Right renal cortex interstitium (tissue), 3 donors: Measurements from ENCODE around the gene FADS3. TPM values are rescaled to one million over a fixed set of nuclear protein-coding genes. Genes with fewer than 3 reads are reported as not detected.

Experiments
- DNase-seq, 3 donors: peaks; one replicate each; pipeline ENCODE4 v3.0.0-alpha.2; 2013; ENCODE audit warnings: low read depth in 3 of 3, low spot score in 2 of 3
- polyA plus RNA-seq, 3 donors: library from polyadenylated mRNA; unstranded; fragments of 120-200 nt; gene quantifications; one replicate each; pipeline ENCODE4 v1.2.1, GENCODE V29; 2013; ENCODE audit not compliant: insufficient read length in 3 of 3

The FADS3 gene
- polyA plus RNA-seq, 3 donors: 12.0 to 17.9 (median 15.4) TPM

DNA sequence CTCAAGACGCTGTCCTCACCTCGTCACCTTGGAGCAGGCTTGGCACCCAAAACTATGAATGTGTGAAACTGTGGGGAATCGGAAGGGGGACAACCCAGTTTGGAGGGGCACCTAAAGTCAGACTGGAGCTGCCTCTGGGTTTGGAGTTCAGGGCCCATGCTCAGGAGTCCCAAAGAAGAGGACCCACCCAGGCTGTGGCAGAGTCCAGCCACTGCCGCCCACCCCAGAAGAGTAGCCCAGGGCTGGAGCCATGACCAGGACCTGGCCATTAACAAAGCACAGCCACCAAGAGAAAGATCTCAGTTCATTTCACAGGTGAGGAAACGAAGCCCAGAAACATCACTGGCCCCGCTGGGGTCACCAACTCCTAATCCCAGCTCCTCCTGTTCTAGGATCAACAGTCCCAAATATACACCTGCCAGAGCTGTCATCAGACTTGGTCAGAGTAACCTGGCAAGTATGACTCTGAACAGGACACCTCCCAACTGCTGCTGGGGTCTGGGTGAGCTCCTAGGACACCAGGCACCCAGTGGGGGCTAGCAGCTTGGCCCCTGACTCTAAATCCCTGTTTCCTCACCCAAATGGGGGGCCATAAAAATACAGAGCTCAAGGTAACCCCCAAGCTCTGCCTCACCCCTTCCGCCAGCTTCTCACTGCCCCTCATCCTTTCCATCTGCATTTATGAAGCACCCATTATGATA is 23.3 kb upstream of the FADS3 start:
- no peak for DNase-seq

DNA sequence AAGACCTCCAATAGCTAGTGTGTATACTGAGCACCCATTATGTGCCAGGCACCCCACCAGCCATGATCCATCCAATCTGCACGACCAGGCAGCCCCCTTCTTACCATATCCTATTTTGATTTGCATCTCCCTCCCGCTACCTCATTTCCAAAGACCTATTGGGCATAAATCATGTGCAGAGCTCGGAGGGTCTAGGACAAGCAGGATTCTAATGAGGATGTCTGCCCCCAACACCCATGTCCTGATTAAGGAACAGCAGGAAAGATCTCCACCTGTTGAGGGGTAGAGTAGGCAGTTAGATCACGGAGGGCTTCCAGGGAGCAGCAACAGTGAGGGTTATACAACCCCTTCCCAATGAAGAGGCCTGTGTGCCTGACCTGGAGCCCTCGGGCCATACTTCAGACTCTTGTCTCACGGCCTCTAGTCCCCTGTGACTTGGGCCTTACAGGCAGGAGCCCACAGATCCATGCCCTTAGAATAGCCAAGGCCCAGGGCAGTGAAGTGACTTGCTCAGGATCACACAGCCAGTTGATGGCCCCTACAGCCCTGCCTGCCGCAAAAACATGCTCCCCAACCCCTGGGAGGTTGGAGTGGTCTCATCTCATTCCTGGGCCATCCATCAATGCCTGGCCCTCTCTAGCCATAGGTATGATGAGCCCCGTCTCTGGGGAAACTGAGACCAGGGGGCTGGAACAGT is 22.5 kb upstream of the FADS3 start:
- no peak for DNase-seq

DNA sequence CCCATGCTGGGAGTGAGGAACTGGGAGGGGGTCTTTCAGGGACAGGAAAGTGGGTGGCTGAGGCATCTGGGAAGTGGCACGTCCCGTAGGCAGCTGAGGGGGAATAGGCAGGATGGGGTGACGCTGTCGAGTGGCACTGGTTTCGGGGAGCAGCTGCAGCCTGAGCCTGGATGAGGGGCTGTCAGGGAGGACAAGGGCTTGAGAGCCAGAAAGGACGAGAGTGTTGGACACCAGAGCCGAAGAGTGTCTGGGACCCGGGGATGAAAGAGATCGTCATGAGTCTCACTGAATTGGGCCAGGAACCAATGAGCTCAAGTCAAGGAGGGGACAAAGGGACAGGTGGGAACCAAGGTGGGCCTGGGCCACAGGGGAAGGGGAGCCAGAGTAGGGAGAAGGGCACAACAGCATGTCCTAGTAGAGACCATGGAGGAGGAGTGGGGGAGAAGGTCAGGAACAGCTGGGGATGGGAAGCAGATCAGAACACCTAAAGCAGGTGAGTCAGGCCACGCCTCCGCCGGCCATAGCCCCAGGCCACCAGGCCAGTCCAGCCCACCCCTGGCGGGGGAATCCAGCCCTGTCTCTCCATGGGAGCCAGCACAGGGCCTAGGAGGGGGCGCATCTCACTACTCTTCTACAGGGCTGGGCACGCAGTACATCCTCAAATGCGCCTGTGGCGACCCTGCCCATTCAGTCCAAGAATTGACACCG is 21.8 kb upstream of the FADS3 start:
- no peak for DNase-seq

DNA sequence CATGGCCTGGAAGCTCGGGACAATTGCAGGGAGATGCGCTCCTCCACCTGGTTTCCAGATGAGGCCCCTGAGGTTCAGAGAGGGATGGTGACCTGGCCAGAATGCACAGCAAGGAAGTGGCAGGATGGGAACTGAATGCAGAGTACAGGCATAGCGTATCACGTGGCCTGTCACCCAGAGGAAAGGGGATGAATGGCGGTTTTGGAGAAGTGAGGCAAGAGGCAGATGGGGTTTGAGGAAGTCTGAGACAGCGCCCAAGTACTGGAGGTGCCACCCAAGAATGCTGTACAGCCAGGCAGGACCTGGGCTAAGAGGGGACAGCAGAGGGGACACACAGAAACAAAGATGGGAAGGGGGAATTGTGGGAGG is 21.2 kb upstream of the FADS3 start:
- DNase-seq: no peak

DNA sequence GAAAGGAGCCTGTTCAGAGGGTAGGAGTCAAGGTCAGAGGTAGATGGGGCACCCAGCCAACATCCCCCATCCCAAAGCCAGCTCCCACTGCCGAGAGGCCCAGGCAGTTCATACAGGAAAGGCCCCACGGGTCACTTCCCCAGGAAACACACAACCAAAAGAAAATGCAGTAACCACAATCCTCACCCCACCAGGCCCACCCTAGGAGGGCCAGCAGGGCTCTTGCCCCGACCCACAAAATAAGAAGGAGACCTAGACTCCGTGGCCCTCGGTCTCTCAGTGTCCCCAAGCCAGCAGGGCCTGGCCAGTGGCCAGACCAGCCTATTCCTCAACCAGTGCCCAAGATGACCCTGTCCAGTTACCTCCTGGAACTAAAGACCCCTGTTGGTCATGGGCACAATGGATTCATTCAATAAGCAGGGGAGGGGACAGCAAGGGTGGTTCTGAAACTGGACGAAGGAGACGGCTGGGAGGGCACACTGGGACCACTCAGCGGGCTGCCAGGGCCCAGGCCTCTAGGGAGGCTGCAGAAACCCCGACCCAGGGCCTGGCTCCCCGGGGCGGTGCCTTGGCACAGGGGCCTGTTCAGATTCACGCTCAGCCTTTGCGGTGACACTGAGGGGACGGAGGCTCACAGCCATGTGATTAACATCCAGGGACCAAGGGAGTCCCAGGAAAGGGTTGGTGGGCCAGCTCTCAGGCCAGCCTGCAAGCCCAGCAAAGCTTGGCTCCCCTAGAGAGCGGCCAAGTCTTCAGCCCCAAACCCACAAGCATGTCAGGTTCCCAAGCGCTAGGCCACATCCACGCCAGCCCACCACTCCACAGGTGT is 20.6 kb upstream of the FADS3 start:
- DNase-seq: no peak

DNA sequence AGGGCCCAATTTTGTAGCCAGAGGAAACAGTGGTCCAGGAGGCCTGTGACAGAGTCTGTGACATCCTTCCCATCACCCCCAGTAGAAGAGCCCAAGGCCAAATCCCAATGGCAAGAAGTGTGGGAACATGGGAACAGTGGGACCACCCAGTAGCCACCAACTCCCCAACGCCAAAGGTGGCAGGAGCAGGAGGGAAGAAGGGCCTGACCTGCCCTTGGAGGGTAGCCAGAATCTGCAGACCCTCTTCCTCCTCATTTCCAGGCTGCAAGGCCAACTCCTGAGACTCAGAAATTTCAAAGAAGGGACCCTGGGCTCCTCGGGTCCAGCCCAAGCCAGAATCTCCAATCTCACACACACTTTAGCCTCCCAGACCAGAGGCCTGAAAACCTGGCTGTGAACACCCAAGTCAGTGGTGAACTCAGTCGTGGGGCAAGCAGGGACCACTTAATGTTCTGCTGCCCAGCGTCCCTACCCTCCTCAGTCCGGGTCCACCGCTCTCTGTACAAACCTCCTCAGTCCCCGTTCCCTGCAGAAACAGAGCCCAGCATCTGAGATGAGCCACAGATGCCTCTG is 19.9 kb upstream of the FADS3 start:
- no peak for DNase-seq

DNA sequence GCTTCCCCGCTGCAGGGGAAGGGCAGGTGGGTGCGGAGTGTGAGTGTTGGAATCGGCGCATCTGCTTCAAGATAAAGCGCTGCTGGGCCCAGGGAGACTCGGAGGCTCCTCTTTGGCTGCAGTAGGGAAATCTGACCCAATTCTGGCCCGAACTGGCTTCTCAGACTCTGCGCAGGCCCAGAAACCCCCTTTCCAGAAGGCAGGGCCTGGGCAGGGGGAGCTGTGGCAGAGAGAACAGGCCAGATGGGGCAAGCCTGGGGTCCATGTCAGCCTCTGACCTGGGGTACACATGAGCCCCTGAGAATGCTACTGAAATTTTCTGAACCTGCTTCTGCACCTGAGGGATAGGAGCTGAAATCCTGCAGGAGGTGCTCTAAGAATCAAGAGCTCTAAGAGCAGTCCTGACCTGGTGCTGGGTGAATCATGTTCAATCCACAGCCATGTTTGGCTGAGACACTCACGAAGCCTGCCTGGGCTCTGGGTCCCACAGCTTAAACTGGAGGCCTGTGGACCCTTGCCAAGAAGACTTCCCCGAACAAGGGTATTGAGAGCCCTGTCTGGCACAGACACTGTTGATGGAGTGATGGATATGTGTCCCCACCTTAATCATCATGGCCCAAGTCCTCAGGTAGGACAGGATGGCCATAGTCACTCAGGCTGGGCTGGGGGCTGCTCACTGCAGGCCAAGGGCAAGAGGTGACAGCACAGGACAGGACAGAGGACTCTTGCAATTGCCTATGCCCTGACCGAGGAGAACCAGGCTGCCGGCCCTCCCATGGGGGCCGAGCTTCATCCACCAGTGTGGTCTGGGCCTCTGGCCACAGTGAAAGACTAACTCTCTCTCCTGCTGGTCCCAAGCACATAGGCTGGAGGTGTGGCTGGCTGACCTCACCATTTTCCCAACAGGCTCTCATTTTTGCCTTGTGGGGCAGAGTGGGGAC is 19.1 kb upstream of the FADS3 start:
- no peak for DNase-seq

DNA sequence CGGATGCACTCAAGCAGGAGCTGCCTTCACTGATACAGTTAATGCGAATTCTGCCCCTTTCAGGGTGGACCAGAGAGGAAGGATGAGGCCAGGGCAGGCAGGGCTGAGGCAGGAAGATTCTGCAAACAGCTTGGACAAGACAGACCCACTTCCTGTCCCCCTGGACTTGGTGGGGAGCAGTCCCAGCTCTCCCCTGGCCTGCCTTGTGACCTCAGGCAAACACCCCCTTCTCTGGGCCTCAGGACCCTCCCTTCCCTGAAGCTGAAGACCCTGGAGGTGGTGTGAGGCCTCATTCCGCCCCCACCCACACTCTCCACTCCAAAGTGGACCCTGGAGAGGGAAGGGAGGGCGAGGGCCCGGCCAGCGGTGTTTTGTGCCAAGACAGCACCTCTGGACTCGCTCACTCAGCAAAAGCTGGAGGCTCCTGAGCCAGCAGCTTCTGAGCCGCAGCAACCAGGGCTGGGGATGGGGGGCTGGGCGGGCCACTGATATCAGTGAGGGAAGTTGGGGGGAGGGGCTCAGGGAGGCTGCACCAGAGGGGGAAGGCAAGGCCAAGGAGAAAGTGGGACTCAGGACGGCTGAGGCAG is 17.5 kb upstream of the FADS3 start:
- DNase-seq: no peak

DNA sequence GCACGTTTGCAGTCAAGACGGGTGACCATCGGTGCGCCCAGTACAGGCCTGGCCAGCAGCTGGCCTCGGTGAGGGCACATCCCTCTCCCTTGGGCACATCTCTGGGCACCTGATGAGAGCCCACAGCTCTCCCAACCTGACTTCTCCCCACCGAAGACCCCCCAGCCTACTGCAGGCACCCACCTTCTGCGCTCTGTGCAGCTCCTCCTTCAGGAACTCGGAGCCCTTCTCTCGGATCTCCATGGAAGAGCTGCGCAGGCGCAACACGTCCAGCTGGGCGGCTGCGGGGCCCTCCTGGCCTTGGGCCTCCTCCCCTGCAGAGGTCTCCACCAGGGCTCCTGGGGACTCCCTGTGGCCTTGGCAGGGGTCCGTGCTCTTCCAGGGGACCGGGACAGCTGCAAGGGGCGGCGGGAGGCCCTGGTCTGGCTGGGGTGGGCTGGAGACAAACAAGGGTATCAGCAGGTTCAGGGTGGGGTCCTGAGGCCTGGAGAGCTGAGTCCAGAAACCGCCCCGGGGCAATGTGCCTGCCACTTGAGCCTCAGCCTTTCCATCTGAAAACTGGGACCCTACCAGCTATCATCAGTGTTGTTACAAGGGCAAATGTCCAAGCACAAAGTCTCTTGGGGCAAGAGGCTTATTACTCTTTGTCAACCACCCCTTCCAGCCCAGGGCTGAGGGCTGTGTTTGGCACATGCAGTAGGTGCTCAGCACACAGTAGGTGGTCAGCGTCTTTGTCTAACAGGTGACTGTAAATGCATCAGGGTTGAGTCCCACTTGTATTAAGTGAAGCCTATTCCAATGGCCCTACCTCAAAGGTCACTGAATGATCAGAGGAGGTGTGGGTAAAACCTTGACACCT is 16.8 kb upstream of the FADS3 start:
- DNase-seq: no peak

DNA sequence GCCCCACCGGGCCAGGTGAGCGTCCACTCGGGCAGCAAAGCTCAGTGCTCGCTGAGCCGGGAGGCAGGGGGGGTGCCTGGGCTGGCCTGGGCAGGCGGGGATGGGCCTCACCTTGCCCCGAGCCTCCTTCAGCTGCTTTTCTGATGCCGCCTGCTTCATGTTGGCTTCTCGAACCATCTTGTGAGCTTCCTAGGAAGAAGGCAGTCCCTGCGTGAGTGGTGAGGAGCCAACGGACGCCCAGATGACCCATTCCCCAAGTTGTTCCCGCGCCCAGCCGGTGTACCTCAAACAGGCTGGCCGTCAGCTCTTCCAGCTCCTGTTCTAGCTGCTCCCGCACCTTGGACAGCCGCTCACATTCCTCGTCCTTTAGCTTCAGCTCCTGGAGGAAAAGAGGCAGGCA is 15.9 kb upstream of the FADS3 start:
- no peak for DNase-seq

DNA sequence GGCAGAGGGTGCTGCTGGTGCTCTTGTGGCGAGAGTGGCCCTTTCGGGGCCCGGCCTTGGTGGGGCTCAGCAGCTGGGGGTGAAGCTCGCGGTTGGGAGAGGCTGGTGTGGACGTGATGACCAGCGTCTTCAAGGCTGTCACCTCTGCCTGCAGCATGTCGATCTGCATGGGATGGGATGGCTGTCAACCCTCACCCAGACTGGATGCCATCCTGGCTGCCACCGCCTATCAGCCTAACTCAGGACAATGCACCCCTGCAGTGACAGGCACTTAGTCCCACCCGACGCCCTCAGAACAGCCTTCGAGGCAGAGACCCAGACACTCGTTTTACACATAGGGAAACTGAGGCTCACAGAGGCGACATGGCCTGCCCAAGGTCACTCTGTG is 15.2 kb upstream of the FADS3 start:
- no peak for DNase-seq

DNA sequence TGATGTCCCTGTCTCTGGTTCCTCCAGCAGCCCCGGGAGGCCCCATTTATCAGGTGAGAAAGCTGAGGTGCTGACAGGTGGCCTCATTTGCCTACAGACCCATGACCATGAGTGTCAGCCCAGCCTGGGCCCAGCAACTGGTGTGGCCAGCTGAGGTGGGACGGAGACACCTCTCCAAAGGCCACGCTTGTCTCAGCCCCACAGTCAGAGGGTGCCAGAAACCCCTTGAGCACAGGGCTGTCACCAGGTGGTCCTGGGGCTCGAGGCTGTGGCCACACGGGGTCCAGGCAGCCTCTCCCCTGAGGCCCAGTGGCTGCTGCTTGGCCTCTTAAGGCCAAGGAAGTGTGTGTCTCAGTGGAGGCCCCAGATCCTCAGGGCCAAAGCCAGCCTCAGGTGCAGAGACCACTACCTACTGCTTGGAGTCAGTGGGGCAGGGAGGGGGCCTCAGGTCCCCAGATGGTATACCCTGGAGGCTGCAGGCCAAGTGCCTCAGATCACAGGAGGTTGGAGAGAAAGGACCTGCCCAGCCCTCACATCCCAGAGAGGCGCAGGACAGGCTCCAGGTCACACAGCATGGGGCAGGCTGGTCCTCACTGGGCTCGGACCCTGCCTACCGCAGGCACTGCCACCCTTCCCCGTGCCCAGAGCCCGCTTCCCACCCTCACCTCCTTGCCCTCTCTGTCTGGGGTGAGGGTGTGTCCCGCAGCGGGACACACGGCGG is 14.6 kb upstream of the FADS3 start:
- DNase-seq: no peak

DNA sequence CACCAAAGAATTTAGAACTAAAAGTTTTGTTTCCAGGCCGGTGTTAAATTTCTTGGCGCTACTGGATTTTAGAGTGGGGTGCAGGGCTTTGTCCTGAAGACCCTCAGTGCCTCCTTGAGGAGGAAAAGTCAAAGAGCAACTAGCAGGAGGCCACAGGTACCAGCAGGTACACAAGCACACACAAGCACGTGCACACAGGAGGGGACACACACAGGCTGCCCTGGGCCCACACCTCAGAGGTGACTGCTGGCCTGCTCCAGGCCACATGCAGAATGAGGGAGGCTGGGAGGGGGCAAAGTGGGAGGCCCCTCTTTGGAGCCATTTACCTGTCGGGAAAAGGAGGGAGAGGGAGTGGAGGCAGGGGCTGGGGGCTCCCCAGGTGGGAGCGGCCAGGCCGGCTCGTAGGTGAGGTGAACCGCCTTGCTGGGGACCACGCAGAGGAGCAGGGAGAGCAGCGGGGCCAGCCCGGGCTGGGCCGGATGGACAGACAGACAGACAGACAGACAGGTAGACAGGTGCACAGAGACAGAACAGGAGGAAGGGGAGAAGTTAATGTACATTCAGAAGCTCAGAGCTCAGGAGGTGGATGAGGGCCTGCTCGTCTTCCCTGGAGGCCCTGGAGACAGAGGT is 13.8 kb upstream of the FADS3 start:
- DNase-seq: no peak

DNA sequence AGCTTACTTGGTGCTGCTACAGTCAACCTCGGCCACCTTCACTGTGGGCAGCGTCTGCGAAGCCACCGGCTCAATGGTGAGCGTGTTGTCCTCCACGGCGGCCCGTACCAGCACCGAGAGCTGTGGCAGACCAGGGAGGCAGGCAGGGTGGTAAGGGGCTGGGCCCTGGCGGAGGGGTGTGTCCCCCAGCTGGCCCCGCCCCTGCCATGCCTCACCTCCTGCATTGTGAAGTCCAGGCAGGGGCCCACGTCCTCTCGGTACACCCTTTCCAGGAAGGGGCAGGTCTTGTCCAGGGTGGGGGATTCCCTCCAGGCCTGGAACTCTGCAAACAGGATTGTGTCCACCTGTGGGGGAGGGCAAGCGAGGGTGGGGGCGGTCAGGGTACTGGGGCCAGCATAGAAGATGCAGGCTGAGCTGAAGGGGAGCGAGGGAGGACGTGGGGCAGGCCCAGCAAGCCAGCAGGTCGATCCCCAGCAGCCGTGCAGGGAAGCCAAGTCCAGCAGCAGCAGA is 13.2 kb upstream of the FADS3 start:
- no peak for DNase-seq

DNA sequence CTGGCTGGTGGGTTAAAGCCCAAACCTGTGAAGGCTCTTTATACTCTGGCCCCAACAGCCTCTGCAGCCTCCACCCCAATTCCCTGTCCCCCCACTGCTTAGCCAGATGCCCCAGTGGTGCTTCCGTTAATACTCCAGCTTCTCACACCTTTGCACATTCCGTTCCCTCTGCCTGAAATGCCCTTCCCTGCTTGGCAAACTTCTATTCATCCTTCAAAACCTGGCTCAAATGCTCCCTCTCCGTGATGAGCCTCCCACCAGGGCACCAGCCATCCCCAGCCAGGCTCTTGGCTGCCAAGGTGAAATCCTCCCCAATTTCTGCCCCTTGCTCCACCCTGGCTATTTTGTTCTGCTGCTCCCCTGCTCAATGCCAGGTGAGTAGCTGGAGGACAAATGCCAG is 12.5 kb upstream of the FADS3 start:
- DNase-seq: no peak

DNA sequence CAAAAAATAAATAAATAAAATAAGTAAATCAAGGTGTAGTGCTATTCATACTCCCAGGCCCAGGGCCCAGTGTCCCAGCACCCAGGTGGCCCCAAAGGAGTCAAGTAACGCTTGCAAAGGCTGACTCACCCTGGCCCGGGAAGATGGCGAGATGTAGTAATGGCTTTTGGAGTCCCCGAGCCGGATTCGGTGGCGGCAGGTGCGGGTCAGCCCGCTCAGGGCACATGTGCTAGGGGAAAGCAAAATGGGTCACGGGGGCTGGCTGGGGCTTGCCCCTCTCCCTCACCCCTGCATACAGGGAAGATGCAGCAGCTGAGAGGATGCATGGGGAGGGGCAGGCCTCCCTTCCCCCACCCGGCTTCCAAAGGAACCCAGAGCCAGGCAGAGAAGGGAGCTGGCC is 11.0 kb upstream of the FADS3 start:
- no peak for DNase-seq

DNA sequence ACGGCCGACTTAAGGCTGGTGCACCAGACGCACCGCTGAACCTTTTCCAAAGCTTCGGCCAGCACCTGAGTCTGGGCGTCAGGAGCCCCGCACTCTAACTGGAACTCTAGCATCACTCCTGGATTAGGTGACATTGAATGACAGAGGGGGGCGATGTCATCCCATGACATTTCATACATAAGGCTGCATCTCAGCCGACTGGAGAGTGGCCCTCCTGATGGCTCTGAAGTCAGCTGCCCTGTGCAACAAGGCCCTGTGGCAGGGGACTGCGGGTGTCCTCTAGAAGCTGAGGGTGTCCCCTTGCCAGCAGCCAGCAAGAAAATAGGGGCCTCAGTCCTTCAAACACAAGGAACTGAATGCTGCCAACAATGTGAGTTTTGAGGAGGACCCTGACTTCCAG is 10.1 kb upstream of the FADS3 start:
- no peak for DNase-seq
